HG02884 (cell line): ENCODE data around the gene NRAS.

Source experiments
- ATAC-seq: cut with Tn5 transposase; IDR thresholded peaks from one replicate; pipeline ENCODE4 v1.9.1; 2021; ENCODE audit warnings: mild to moderate bottlenecking, moderate library complexity; ENCODE audit not compliant: unreplicated experiment

The NRAS gene

DNA sequence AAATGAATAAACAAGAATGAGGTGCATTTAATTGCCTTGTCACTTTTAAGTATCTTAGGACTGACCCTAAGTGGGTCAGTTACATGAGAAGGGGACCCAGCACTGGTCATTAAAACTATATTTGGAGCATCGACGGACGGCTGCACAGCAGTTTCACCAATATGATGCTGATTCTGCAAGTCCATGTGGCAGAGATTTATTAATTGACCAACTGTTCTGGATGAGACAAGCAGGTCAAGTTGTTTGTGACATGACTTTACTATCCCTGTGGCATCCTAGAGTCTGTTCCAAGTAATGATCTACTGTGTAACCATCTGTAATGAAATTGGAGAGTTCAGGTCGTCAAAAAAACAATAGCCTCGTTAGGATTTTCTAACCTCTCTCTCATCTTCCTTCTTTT lies 30.7 kb downstream of the NRAS start:
- no peak for ATAC-seq

DNA sequence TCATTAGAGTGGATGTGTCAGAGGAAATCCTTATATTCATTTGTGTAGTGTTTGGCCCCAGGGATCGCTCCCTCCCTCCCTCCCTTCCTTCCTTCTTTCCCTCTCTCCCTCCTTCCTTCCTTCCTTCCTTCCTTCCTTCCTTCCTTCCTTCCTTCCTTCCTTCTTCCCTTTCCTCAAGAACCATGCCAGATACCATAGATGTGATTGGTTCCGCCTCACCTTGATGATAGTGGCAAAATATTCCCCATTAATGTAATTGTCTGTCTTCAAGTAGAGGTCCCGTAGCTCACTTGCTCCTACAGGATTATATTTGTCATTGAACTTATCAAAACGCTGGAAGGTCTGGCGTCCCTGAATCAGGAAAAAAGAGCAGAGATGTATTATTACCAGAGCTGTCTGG lies 38.9 kb downstream of the NRAS start:
- ATAC-seq, result no peak

DNA sequence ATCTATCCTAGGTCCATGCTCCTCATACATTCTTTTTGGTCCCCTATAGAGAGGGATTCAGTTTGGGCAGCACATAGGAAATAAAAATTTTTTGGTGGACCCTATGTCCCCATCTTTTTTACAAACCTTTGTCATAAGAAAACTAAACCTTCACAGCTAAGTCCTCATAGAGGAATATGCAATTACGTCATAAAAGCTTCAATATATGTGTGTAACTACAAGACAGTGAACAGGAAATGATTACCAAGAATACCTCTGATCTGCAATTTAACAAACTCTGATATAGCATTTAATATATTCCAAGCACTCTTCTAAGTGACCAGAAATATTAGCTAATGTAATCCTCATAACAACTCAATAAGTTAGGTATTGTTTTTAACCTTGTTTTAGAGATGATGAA lies 40.5 kb downstream of the NRAS start:
- ATAC-seq, result no peak

DNA sequence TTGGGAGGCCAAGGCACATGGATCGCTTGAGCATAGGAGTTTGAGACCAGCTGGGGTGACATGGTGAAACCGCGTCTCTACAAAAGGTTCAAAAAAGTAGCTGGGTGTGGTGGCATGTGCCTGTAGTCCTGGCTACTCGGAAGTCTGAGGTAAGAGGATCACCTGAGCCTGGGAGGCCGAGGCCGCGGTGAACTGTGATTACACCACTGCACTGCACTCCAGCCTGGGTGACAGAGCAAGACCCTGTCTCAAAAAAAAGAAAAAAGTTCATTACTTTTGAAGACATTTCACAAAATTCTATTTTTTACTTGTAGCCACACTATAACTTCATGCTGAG lies 44.7 kb downstream of the NRAS start:
- no peak for ATAC-seq

DNA sequence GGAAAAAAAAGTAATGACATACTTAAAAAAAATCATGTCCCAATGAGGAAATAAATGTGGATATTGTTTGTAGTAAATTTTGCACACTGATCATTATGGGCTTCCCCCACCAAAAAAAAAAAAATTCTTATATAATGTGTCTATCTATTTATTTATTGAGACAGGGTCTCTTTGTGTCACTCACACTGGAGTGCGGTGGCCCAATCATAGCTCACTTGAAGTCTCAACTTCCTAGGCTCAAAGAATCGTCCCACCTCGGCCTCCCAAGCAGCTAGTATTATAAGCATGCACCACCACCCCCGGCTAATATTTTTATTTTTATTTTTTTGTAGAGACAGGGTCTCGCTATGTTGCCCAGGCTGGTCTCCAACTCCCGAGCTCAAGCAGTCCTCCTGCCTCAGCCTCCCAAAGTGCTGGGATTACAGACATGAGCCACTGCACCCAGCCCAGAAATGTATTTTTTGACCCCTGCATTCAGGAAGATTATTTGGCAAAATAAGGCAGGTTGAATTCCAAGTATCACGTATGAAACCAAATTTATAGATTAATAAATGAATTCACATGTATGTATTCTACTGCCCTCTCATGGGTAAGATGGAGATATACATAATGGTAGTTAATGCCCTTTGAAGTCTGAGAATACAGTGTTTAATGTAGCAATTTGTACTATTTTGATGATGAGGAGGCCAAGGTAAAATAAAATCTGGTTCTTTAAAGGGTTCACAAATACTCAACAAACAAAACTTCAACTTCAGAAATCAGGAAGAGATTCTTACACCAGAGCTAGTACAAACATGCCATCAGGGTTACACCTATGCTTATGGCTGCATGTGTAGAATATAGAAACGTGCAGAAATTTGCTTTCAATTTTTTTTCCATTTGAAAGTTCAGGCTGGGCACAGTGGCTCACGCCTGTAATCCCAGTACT lies 45.3 kb downstream of the NRAS start:
- ATAC-seq, result no peak

DNA sequence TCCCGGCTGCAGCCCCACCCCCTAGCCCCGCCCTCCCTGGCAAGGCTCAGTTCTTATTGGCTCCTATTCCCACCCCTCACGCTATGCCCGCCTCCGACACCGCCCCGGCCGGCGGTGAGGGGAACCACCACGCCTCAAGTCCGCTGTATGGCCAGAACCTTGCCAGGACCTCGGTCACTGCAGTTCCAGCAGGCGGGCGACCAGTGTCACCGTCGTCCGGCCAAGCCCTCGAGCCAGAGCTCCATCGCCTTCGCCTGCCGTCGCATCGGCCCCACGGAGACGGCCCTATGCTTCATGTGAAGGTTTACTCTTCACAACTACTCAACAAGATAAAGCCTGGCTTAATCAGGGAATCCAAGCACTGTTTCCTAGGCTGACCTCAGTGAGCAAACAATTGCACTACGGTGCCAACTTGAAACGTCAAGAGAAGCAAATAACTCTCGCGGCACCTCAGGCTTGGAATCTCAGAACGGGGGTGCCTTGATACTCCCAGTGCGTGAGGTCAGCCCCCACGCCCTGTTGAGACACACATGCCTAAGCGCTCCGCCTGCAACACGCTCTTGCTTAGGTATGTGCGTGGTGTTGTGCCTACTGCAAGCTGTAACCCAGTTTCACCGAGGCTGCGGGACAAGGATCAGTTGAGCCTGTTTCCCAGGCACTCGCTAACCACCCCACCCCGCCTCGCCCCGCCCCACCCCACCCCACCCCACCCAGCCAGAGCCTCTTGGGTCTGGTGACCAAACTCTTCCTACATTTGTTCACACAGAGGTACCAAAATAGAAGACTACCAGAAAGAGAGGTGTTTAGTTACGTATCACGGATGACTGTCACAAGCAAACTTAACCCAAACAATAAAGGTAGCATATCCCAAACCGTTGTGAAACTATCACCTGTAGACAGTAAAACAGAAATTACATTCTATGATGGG lies 46.2 kb downstream of the NRAS start:
- ATAC-seq, result peak; percentile 96

DNA sequence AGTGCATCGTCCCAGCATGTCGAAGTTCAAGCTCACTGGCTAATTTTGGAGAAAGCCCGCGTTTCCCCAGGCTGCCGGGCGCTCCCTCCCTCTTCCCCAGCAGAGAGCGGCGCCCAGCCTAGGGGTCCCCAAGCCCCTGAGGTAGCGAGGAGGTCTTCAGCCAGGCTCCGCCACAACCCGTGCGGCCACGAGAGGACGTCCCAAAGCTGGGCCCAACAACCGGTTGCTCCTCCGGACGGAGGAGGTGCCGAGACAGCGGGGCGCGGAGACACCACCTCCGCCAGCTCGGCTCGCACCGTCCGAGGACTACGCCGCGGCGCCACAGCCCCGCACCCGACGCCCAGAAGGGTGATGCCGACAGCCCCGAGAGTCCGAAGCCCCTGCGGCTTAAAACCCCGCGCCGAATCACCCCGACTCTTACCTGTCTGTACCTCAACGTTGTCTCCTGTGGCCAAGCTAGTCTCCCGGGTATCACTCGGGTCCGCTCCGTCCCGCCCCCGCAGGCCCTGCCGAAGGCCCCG lies 46.9 kb downstream of the NRAS start, which contains the start of gene DENND2C:
TSS of gene DENND2C (minus strand) at position 488 of the 521 bp plus-strand sequence. CDS start 44,065 bp downstream, outside the sequence.
- ATAC-seq, result peak; percentile 56

DNA sequence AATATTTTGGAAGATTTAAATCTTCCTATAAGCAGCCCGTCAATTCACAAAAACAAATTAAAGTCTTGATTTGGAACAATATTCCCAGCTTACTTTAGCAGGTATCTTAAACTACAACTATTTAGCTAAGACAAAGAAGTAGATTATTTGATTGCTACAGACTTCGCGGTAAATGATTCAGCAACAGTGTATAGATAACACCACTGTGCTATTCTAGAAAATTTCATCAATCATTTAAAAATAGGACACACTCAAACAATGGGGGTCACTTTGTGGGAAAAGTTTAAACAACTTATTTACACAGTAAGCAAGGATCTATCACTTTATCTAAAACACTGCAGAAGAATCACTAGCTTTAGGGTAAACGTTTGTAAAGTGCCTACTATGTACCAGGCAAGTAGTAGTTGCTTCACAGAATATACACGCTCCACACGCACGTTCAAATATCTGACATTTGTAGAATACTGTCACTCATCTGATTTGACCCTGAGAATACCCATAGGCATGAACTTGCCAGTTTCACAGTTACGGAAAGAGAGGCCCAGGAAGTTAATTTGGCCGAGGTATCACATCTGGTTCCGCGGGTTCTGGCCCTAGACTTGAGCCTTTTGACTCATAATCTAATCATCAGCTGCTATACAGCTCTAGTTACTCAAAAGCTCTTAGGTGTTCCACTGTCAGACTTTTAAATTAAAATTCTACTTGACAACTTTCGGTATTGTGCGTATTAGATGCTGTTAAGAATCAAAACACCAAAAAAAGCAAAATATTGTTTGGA lies 47.6 kb downstream of the NRAS start:
- ATAC-seq, result no peak

DNA sequence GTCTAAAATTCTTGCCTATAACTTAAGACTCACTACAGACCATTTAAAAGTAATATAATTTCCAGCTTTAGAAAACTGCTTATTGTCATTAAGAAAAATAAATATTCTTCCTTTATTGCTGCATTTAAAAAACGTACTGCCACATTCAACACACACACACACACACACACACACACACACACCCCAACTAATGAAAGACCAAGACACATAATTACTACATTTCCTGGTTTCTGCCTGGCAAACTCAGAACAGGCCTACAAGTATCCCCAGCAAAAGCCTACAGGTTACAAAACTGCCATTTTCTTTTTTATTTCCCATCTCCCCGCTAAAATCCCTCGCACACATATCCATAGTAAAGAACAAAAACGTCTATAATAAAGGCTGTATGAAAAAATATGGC lies 48.2 kb downstream of the NRAS start:
- ATAC-seq, result no peak

DNA sequence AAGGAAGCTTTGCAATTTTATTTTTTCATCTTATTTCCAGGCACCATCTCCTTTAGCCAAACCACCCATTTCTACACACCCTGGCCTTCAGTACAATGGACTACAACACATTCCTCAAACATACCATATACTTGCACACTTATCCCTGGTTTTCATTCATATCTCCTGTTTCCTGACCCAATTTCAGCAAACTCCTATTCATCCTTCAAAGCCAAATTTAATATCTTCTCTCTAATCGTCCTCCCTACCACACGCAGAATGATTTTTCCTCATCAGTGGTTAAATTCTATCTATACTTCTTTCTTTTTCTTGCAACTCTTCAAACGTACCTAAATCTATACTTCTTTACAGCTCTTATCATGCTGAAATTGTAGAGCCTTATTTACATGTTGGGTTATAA lies 49.6 kb downstream of the NRAS start:
- no peak for ATAC-seq

DNA sequence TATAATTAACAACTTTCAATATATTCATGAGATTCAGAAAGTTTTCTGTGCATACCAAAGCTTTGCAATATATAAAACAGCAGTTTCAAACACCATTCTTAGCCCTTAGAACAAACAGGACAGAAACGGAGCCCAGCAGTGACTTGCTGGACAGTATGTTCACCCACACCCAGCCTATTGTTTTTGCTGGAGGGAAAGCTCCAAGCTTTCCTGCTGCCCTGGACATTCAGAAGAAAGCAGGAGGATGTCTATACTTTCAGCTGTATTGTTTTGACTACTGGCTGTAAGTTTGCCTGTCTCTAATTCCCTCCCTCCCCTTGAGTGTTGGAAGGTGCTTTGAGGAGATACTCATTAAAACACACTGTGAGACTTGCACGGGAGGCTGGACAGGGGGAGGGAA lies 56.3 kb downstream of the NRAS start:
- no peak for ATAC-seq
